CD14-positive monocyte (primary cell): Measurements from ENCODE around the gene FAM168B. TPM values are rescaled to one million over a fixed set of nuclear protein-coding genes. Genes with fewer than 3 reads are reported as not detected.
"Not testable (repeated sequence)": the region's sequence is repeated elsewhere in the genome, so short reads cannot be mapped to it uniquely, and the experiment has no call there.

Experiments used
- DNase-seq, 3 donors: peaks; one replicate each; pipeline ENCODE4 v3.0.0-alpha.2; 2011 to 2022
- H2AFZ ChIP-seq: 2 replicates; pipeline ENCODE4 v1.6.0; 2012; ENCODE audit warnings: mild to moderate bottlenecking, low read depth, low read length, inconsistent platforms; ENCODE audit not compliant: insufficient read depth, poor library complexity, severe bottlenecking
- H3K27ac ChIP-seq, 2 donors: 1 replicate in 1 of 2; 2 replicates in 1 of 2; pipeline ENCODE4 v1.5.1; 2012 to 2013; ENCODE audit warnings: low read length in 2 of 2, control low read depth in 1 of 2, inconsistent platforms in 1 of 2, low read depth in 1 of 2, mild to moderate bottlenecking in 1 of 2
- H3K27me3 ChIP-seq, 2 donors: one replicate each; pipeline versions ENCODE4 v1.6.0 to v1.6.1; 2011 to 2013; ENCODE audit warnings: low read length in 2 of 2; ENCODE audit not compliant: control insufficient read depth in 2 of 2, insufficient read depth in 2 of 2
- H3K36me3 ChIP-seq, 2 donors: replicated peaks in 1 of 2; 1 replicate in 1 of 2; 2 replicates in 1 of 2; pipeline versions ENCODE4 v1.5.1 to v1.6.1; 2012 to 2013; ENCODE audit warnings: low read length in 2 of 2, control low read depth in 1 of 2, inconsistent platforms in 1 of 2, mild to moderate bottlenecking in 1 of 2; ENCODE audit not compliant: insufficient read depth in 2 of 2, control insufficient read depth in 1 of 2
- H3K4me1 ChIP-seq, 2 donors: 1 replicate in 1 of 2; 2 replicates in 1 of 2; pipeline versions ENCODE4 v1.5.1 to v1.6.1; 2012 to 2013; ENCODE audit warnings: low read length in 2 of 2, control low read depth in 1 of 2, inconsistent platforms in 1 of 2, mild to moderate bottlenecking in 1 of 2, moderate library complexity in 1 of 2; ENCODE audit not compliant: insufficient read depth in 2 of 2, control insufficient read depth in 1 of 2
- H3K4me2 ChIP-seq: replicated peaks from 2 replicates; pipeline ENCODE3; 2012; ENCODE audit warnings: low read length, moderate library complexity, mild to moderate bottlenecking; ENCODE audit not compliant: poor library complexity, severe bottlenecking; ENCODE audit errors: extremely low read depth
- H3K4me3 ChIP-seq, 3 experiments: fragments of 200-600 bp in 1 of 3; sonication (generic) in 1 of 3; replicated peaks in 1 of 3; 1 replicate in 2 of 3; 2 replicates in 1 of 3; pipeline ENCODE4 v1.5.1; 2011 to 2013; ENCODE audit warnings: low read length in 3 of 3, mild to moderate bottlenecking in 3 of 3, control low read depth in 2 of 3, low read depth in 2 of 3, inconsistent platforms in 1 of 3, moderate library complexity in 1 of 3
- H3K79me2 ChIP-seq: 2 replicates; pipeline ENCODE4 v1.6.0; 2012; ENCODE audit warnings: mild to moderate bottlenecking, control low read depth, inconsistent platforms, low read length, moderate library complexity; ENCODE audit not compliant: insufficient read depth
- H3K9ac ChIP-seq: 2 replicates; pipeline ENCODE4 v1.6.0; 2017; ENCODE audit warnings: low read length, mild to moderate bottlenecking; ENCODE audit not compliant: insufficient read depth, poor library complexity, severe bottlenecking
- H3K9me3 ChIP-seq, 2 donors: replicated peaks in 1 of 2; 1 replicate in 1 of 2; 2 replicates in 1 of 2; pipeline versions ENCODE4 v1.5.1 to v1.6.1; 2012 to 2013; ENCODE audit warnings: low read length in 2 of 2, control low read depth in 1 of 2; ENCODE audit not compliant: control insufficient read depth in 1 of 2, insufficient read depth in 1 of 2
- H4K20me1 ChIP-seq: 2 replicates; pipeline ENCODE4 v1.6.0; 2012; ENCODE audit warnings: mild to moderate bottlenecking, low read length, control low read depth, moderate library complexity; ENCODE audit not compliant: insufficient read depth
- H3K27ac Mint-ChIP-seq, 7 donors: one replicate each; pipeline ENCODE4 v1.8.0; 2020; ENCODE audit warnings: mild to moderate bottlenecking in 7 of 7, mixed read lengths in 7 of 7, moderate library complexity in 6 of 7, inconsistent platforms in 2 of 7
- H3K27me3 Mint-ChIP-seq, 3 donors: one replicate each; pipeline ENCODE4 v1.8.0; 2021 to 2022; ENCODE audit warnings: low read depth in 3 of 3, mild to moderate bottlenecking in 3 of 3, mixed read lengths in 3 of 3, moderate library complexity in 3 of 3, inconsistent platforms in 1 of 3
- H3K36me3 Mint-ChIP-seq, 2 donors: one replicate each; pipeline ENCODE4 v1.8.0; 2020; ENCODE audit warnings: mixed read lengths in 2 of 2, inconsistent platforms in 1 of 2, mild to moderate bottlenecking in 1 of 2
- H3K4me1 Mint-ChIP-seq: one replicate; pipeline ENCODE4 v1.8.0; 2020; ENCODE audit warnings: mild to moderate bottlenecking, mixed read lengths
- H3K4me3 Mint-ChIP-seq, 2 donors: one replicate each; pipeline ENCODE4 v1.8.0; 2020; ENCODE audit warnings: mild to moderate bottlenecking in 2 of 2, mixed read lengths in 2 of 2, moderate library complexity in 1 of 2
- H3K9me3 Mint-ChIP-seq, 7 donors: one replicate each; pipeline ENCODE4 v1.8.0; 2020 to 2022; ENCODE audit warnings: mixed read lengths in 7 of 7, mild to moderate bottlenecking in 6 of 7, moderate library complexity in 6 of 7, inconsistent platforms in 2 of 7
- CTCF ChIP-seq: fragments of 200-600 bp; IDR thresholded peaks from one replicate; pipeline ENCODE4 v1.8.0; 2022; ENCODE audit warnings: antibody characterized with exemption, mild to moderate bottlenecking
- WGBS: methylation state at CpG from one replicate; pipeline ENCODE4 v1.1.5; 2013; ENCODE audit warnings: missing lambda C conversion rate; ENCODE audit not compliant: insufficient coverage; 5-methylcytosine and 5-hydroxymethylcytosine counted together
- intact Hi-C, 2 donors: fragments of 100-400 bp; cut with micrococcal nuclease; formaldehyde crosslinking; loops; one replicate each; pipeline versions ENCODE4 v1.15.0 to v1.15.1; 2023
- polyA plus RNA-seq, 3 donors: library from polyadenylated mRNA; depleted of rRNA in 1 of 3; unstranded in 2 of 3; stranded (reverse) in 1 of 3; fragments of 300-500 nt in 2 of 3; fragments of >200 nt in 1 of 3; fragmentation: Illumina TruSeq in 2 of 3; gene quantifications; 1 replicate in 2 of 3; 2 replicates in 1 of 3; pipeline ENCODE4 v1.2.3, GENCODE V29; 2012 to 2021

Gene FAM168B
- polyA plus RNA-seq, 3 donors: 20.5 to 33.2 (median 22.6) TPM

DNA sequence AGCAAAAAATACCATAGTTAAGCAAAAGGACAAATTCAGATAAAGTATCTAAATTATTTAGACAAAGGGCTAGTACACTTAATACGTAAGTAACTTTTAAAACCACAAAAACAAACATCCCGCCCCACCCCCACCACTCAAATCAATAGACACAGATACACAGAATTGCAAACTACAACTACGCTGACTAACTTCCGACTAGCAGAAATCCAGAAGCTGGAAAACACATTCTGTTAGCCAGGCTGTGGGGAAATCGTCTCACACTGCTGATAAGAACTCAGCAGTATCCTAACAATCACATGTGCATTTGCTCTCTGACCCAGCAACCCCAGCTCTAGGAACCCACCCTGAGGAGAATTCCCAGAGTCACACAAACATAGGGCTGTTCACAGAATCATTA, 16.6 kb downstream of the FAM168B start:
- no peak for TF ChIP-seq CTCF
- no peaks in the 10 kb centered on the region for H3K27me3 Mint-ChIP-seq
- no peak for DNase-seq
- Histone ChIP-seq H4K20me1 (peaks cover 96% of the 10 kb centered on the region), H3K79me2 (peaks cover 90% of the 10 kb centered on the region), H3K9me3 (no peaks in the 10 kb centered on the region), H2AFZ (no peak overlapping the region), H3K27ac (no peak overlapping the region), H3K4me1 (no peaks in the 10 kb centered on the region), H3K9ac (no peak overlapping the region), H3K4me2 (no peak overlapping the region), H3K4me3 (no peak overlapping the region), H3K36me3 (peaks cover 83 to 98% of the 10 kb centered on the region in 2 donors), H3K27me3 (no peaks in the 10 kb centered on the region)
- 100% methylated on average over 4 of the region's 5 CpGs for WGBS
- no peak overlapping the region for H3K4me3 Mint-ChIP-seq
- H3K27ac Mint-ChIP-seq: peak overlapping the region in 1 of 7 donors; percentile 36
- H3K9me3 Mint-ChIP-seq: peaks cover 0 to 2% (median 0%) of the 10 kb centered on the region in 7 donors
- peaks cover 81 to 98% of the 10 kb centered on the region in 2 donors for H3K36me3 Mint-ChIP-seq
- intact Hi-C loops: no loop called here
- no peaks in the 10 kb centered on the region for H3K4me1 Mint-ChIP-seq

GRCh38 chr2:131075578-131075977, 17.7 kb downstream of the FAM168B start:
- DNase-seq, H3K4me1 Mint-ChIP-seq, H3K4me3 ChIP-seq, intact Hi-C loops, H3K4me1 ChIP-seq, H3K4me3 Mint-ChIP-seq, H3K9ac ChIP-seq, H3K27me3 Mint-ChIP-seq, H3K27ac ChIP-seq, H3K9me3 ChIP-seq, H3K27me3 ChIP-seq, H2AFZ ChIP-seq, H3K9me3 Mint-ChIP-seq, H3K4me2 ChIP-seq: not testable (repeated sequence)
- Histone ChIP-seq H3K79me2 (peaks cover 88% of the 10 kb centered on the region), H3K36me3 (peaks cover 85 to 98% of the 10 kb centered on the region in 2 donors), H4K20me1 (peaks cover 96% of the 10 kb centered on the region)
- over 99% methylated on average over 12 of the region's 15 CpGs for WGBS
- peak overlapping the region in 2 of 7 donors; percentile 33 to 48 for H3K27ac Mint-ChIP-seq
- H3K36me3 Mint-ChIP-seq: peaks cover 83 to 98% of the 10 kb centered on the region in 2 donors

DNA sequence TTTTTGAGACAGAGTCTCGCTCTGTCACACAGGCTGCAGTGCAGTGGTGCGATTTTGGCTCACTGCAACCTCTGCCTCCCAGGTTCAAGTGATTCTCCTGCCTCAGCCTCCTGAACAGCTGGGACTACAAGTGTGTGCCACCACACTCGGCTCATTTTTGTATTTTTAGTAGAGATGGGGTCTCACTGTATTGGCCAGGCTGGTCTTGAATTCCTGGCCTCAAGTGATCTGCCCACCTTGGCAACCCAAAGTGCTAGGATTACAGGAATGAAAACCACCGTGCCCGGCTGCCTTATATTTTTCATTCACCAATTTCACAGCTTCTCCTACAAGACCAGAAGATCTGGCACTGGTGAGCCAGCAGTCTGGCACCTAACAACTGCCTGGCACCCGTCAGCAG, 25.1 kb downstream of the FAM168B start:
- peaks cover 65 to 92% of the 10 kb centered on the region in 2 donors for H3K36me3 Mint-ChIP-seq
- H3K9me3 ChIP-seq, H2AFZ ChIP-seq, intact Hi-C loops, H3K27me3 Mint-ChIP-seq, H3K4me1 ChIP-seq, H3K9ac ChIP-seq, H3K4me3 Mint-ChIP-seq, H3K27ac ChIP-seq, H3K27me3 ChIP-seq, H3K4me1 Mint-ChIP-seq, DNase-seq, H3K4me2 ChIP-seq, H3K4me3 ChIP-seq, H3K9me3 Mint-ChIP-seq: not testable (repeated sequence)
- H3K27ac Mint-ChIP-seq: peak overlapping the region in 2 of 7 donors; percentile 44 to 47
- 93% methylated on average over 4 of the region's 6 CpGs for WGBS
- Histone ChIP-seq H3K79me2 (peaks cover 86% of the 10 kb centered on the region), H4K20me1 (peaks cover 98% of the 10 kb centered on the region), H3K36me3 (peaks cover 56 to 94% of the 10 kb centered on the region in 2 donors)
